NCI-H2196 treated with DMSO at 0.1 percent for 48 hours (cell line): ENCODE data around the gene H3-3A.

Experiments
- DNase-seq: peaks from one replicate; lab custom pipeline; 2025; ENCODE audit not compliant: unreplicated experiment; lab: John Stamatoyannopoulos, UW

Gene H3-3A

GRCh38 chr1:226062558-226063223, at the start of gene H3-3A:
H3-3A (plus strand) TSS chr1:226062716; CDS start chr1:226064352, 1,636 bp downstream.
- DNase-seq: peak; percentile 88

GRCh38 chr1:226017070-226017469, 45.4 kb upstream of the H3-3A start:
- DNase-seq: no peak

GRCh38 chr1:226019572-226019971, 42.9 kb upstream of the H3-3A start:
- peak; percentile 44 for DNase-seq

- no peak for DNase-seq
Observed at GRCh38 chr1:226021401-226021800, 41.1 kb upstream of the H3-3A start.

- DNase-seq: no peak
Observed at GRCh38 chr1:226021801-226022200, 40.7 kb upstream of the H3-3A start.

GRCh38 chr1:226023735-226024134, 38.8 kb upstream of the H3-3A start:
- DNase-seq: no peak

- DNase-seq: no peak
Observed at GRCh38 chr1:226026833-226027232, 35.7 kb upstream of the H3-3A start.

GRCh38 chr1:226027538-226028217, 34.8 kb upstream of the H3-3A start:
- DNase-seq: no peak

- DNase-seq: no peak
Observed at GRCh38 chr1:226029093-226029496, 33.4 kb upstream of the H3-3A start.

GRCh38 chr1:226029568-226030225, 32.8 kb upstream of the H3-3A start:
- DNase-seq: no peak

GRCh38 chr1:226033582-226033981, 28.9 kb upstream of the H3-3A start:
- DNase-seq: no peak

- no peak for DNase-seq
Observed at GRCh38 chr1:226033991-226034390, 28.5 kb upstream of the H3-3A start.

- no peak for DNase-seq
Observed at GRCh38 chr1:226034482-226034881, 28.0 kb upstream of the H3-3A start.

GRCh38 chr1:226035915-226036314, 26.6 kb upstream of the H3-3A start:
- no peak for DNase-seq

- DNase-seq: no peak
Observed at GRCh38 chr1:226038661-226039060, 23.9 kb upstream of the H3-3A start.

GRCh38 chr1:226041419-226041818, 21.1 kb upstream of the H3-3A start:
- no peak for DNase-seq

- DNase-seq: no peak
Observed at GRCh38 chr1:226044514-226045101, 17.9 kb upstream of the H3-3A start.

GRCh38 chr1:226046240-226046639, 16.3 kb upstream of the H3-3A start:
- DNase-seq: no peak

- no peak for DNase-seq
Observed at GRCh38 chr1:226047495-226047894, 15.0 kb upstream of the H3-3A start.

- DNase-seq: no peak
Observed at GRCh38 chr1:226048886-226049285, 13.6 kb upstream of the H3-3A start.

GRCh38 chr1:226050133-226050532, 12.4 kb upstream of the H3-3A start:
- no peak for DNase-seq

- DNase-seq: no peak
Observed at GRCh38 chr1:226051365-226051764, 11.2 kb upstream of the H3-3A start.
